ENCODE data around the gene TSPEAR. TPM values are rescaled to one million over a fixed set of nuclear protein-coding genes. Genes with fewer than 3 reads are reported as not detected.

The TSPEAR gene
- total and polyA plus RNA-seq, 2 donors (not counting 1 experiment from before 2014, with no cell fraction given) = not detected

- Mint-ChIP-seq H3K4me1 (peaks cover 4% of the 10 kb centered on the region), H3K9me3 (ENCODE audit: insufficient read depth) (peaks cover 3% of the 10 kb centered on the region), H3K27ac (no peak overlapping the region), H3K27me3 (peaks cover 78% of the 10 kb centered on the region), H3K4me3 (no peak overlapping the region)
- CTCF ChIA-PET = no interaction called here
- Histone ChIP-seq H3K79me2 (ENCODE audit: control insufficient read depth, insufficient read depth, low read length) (no peaks in the 10 kb centered on the region), H3K4me1 (ENCODE audit: control insufficient read depth in 2 of 2, insufficient read depth in 2 of 2, low read length in 2 of 2) (no peaks in the 10 kb centered on the region), H3K4me2 (replicated peaks; ENCODE audit: low read depth, low read length, poor library complexity, severe bottlenecking) (no peak overlapping the region), H2AFZ (ENCODE audit: insufficient read depth, low read depth, low read length, poor library complexity, severe bottlenecking) (no peak overlapping the region), H3K27ac (ENCODE audit: low read length in 2 of 2) (no peak overlapping the region), H3K9me3 (ENCODE audit: control extremely low read depth in 1 of 3, control insufficient read depth in 2 of 3, insufficient read depth in 1 of 3, low read length in 2 of 3) (no peaks in the 10 kb centered on the region), H3K36me3 (replicated peaks in 1 of 2; ENCODE audit: control extremely low read depth in 1 of 2, control insufficient read depth in 1 of 2, extremely low read depth in 1 of 2, insufficient read depth in 2 of 2, low read length in 1 of 2) (no peaks in the 10 kb centered on the region), H3K4me3 (ENCODE audit: control extremely low read depth in 1 of 5, extremely low read depth in 1 of 5, insufficient read depth in 1 of 5, low read depth in 2 of 5, low read length in 4 of 5) (no peak overlapping the region), H3K27me3 (replicated peaks in 1 of 4; ENCODE audit: control extremely low read depth in 1 of 4, control insufficient read depth in 3 of 4, insufficient read depth in 4 of 4, low read length in 3 of 4) (peaks cover 0 to 33% (median 27%) of the 10 kb centered on the region in 4 experiments), H3K9ac (ENCODE audit: low read length) (no peak overlapping the region), H4K20me1 (ENCODE audit: control insufficient read depth, insufficient read depth, low read length, poor library complexity, severe bottlenecking) (no peaks in the 10 kb centered on the region)
- ATAC-seq (ENCODE audit: low read depth) = no peak
- no peak for DNase-seq
- TF ChIP-seq CTCF (IDR thresholded peaks at IDR 0.05) = no peak
- TF ChIP-seq EZH2 (IDR thresholded peaks at IDR 0.05; ENCODE audit: borderline replicate concordance, insufficient read depth, low read depth, low read length, poor library complexity, severe bottlenecking) = no peak
- intact Hi-C loops (cut with micrococcal nuclease) = no loop called here
- POLR2A ChIA-PET = no interaction called here
Observed at GRCh38 chr21:44716984-44717383, 5.6 kb upstream of the TSPEAR start.

GRCh38 chr21:44714905-44715304 is 3.5 kb upstream of the TSPEAR start:
- TF ChIP-seq EZH2 (IDR thresholded peaks at IDR 0.05; ENCODE audit: borderline replicate concordance, insufficient read depth, low read depth, low read length, poor library complexity, severe bottlenecking) (no peak), CTCF (IDR thresholded peaks at IDR 0.05) (no peak)
- Histone ChIP-seq H3K9ac (ENCODE audit: low read length) (no peak overlapping the region), H4K20me1 (ENCODE audit: control insufficient read depth, insufficient read depth, low read length, poor library complexity, severe bottlenecking) (no peaks in the 10 kb centered on the region), H3K4me3 (ENCODE audit: control extremely low read depth in 1 of 5, extremely low read depth in 1 of 5, insufficient read depth in 1 of 5, low read depth in 2 of 5, low read length in 4 of 5) (no peak overlapping the region), H3K9me3 (ENCODE audit: control extremely low read depth in 1 of 3, control insufficient read depth in 2 of 3, insufficient read depth in 1 of 3, low read length in 2 of 3) (no peaks in the 10 kb centered on the region), H3K27ac (ENCODE audit: low read length in 2 of 2) (no peak overlapping the region), H3K4me1 (ENCODE audit: control insufficient read depth in 2 of 2, insufficient read depth in 2 of 2, low read length in 2 of 2) (peaks cover 3 to 5% of the 10 kb centered on the region in 2 donors), H3K36me3 (replicated peaks in 1 of 2; ENCODE audit: control extremely low read depth in 1 of 2, control insufficient read depth in 1 of 2, extremely low read depth in 1 of 2, insufficient read depth in 2 of 2, low read length in 1 of 2) (no peaks in the 10 kb centered on the region), H3K79me2 (ENCODE audit: control insufficient read depth, insufficient read depth, low read length) (no peaks in the 10 kb centered on the region), H3K27me3 (replicated peaks in 1 of 4; ENCODE audit: control extremely low read depth in 1 of 4, control insufficient read depth in 3 of 4, insufficient read depth in 4 of 4, low read length in 3 of 4) (peaks cover 0 to 48% (median 30%) of the 10 kb centered on the region in 4 experiments), H2AFZ (ENCODE audit: insufficient read depth, low read depth, low read length, poor library complexity, severe bottlenecking) (no peak overlapping the region), H3K4me2 (replicated peaks; ENCODE audit: low read depth, low read length, poor library complexity, severe bottlenecking) (no peak overlapping the region)
- Mint-ChIP-seq H3K9me3 (ENCODE audit: insufficient read depth) (peaks cover 3% of the 10 kb centered on the region), H3K27ac (no peak overlapping the region), H3K27me3 (peaks cover 73% of the 10 kb centered on the region), H3K4me3 (no peak overlapping the region), H3K4me1 (peaks cover 5% of the 10 kb centered on the region)
- ChIA-PET POLR2A (no interaction called here), CTCF (no interaction called here)
- 53% methylated on average over 2 of the region's 8 CpGs for WGBS (ENCODE audit: insufficient coverage)
- no peak for ATAC-seq (ENCODE audit: low read depth)
- DNase-seq = no peak
- intact Hi-C loops (cut with micrococcal nuclease) = no loop called here

All from B cell (primary cell).